CD4-positive, alpha-beta T cell treated with Interferon alpha-2 for 1 hour (primary cell): Measurements from ENCODE around the gene MED22.
"Not testable (repeated sequence)": the region's sequence is repeated elsewhere in the genome, so short reads cannot be mapped to it uniquely, and the experiment has no call there.

Experiments used
- DNase-seq, 2 donors: peaks; one replicate each; pipeline ENCODE4 v3.0.0-alpha.2; 2020 to 2022

The MED22 gene

DNA sequence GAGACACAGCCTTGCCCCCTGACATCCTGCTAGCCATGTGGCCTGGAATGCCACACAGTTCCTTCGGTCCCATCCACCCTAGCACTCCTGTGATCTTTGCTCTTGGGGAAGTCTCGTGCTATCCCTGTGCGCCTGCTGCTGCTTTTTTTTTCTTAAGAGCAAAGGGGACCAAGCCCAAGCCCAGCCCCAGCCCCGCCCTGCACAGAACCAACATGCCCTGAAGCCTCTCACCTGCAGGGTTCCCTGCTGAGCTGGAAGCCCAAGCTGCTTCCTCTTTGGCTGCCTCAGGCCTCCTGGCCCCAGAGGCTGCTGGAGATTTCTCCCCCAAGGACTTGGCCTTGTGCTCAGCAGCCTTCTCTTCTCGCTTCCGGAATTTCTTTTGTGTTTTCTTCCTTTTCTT lies 13.8 kb downstream of the MED22 start:
- no peak for DNase-seq

DNA sequence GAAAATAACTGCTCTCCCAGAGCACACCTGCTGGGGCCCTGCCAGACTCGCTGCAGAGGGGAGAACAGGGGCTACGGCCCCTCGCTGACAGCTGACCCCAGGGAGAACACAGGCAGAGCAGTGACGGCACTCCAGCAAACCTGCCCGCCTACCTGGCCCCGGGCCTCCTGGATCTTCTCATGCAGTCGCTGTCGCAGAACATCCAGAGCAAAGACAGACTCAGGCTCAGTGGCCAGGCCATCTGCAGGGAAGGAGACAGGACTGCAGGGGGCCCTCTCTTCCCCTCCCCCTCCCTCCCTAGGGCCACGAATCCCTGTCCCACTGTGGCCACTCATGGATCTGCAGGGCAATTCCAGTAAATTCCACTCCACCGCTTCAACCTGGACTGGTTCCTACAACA lies 14.4 kb downstream of the MED22 start:
- DNase-seq = no peak

DNA sequence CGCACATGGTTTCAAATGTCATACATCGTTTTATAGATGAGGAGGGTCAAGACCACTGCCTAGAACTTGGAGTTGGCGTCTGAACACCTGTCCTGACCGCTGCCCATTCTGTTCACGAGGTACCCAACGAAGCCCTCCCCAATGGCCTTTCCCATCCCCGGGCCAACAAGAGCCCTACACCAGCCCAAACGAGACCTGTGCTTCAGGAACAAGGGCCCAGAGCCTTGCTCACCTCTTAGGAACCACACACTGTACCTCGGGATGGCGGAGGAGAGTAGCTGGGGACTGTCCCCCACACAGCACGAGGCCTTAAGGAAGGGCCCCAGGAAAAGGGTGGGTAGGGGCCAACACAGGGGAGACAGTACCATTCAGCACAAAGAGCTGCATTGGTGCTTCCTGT lies 14.9 kb downstream of the MED22 start:
- no peak for DNase-seq

DNA sequence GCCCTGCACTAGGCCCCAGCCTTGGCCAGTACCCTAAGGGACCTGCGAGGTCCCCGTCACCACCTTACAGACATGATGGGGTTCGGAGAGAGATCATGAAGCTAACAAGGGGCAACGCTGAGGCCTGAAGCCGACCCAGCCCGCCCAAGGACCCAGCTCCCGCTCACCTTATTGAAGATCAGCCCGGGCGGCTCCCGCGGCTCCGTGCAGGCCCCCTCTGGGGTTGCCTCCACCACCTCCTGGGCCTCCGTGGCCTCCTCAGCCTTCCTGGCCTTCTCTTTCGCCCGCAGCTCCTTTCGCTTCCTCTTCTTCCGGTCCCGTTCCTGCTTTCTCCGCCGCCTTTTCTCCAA lies 15.6 kb downstream of the MED22 start:
- DNase-seq = no peak

DNA sequence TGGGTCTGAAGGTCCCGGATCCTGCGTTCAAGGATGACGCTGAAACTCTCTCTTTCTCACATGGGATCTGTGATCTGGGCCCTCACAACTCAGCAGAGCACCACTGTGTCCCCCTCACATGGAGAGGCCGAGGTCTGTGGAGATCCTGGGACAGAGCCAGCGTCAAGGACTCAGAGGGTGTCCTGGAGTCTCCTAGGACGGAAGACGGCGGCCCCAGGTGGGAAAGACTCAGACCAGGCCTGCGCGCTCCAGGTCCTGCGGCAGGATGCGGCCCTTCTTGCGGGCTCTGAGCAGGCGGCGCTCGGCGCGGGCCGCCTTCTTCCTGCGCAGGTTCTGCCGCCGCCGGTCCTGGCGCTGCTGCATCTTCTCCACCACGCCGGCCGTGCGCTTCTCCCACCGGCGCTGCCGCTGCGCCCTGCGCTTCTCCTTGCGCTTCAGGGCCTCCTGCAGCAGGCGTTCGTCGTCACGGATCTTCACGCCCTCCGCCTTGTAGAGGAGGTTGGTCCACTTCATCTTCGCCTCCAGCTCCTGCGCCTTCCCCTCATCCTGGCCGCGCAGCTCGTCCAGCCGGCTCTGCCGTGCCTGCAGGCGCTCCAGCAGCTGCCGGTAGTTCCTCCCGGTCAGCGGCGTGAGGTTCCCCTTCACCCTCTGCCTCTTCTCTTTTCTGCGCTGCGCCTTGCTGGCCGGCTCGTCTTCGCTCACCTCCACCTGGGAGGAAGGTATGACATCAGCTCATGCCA lies 16.1 kb downstream of the MED22 start:
- DNase-seq = no peak

DNA sequence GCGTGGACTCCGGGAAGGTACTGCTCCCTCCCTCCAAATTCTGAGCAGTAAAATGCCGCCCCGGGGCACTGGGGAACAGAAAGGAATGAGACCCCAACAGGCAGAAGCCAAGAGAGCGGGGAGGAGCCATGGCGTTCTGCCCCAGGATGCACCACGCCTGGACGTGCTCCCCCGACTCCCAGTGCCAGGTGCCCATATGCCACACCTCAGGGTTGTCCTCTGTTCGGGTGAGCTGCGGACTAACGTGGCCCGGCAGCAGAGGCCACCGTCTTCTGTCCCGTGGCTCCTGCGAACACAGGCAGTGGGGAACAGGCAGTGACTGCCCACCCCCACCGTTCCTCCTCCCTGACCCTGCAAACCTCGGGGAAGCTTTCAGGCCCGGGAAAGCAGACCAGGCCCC lies 16.7 kb downstream of the MED22 start:
- no peak for DNase-seq

DNA sequence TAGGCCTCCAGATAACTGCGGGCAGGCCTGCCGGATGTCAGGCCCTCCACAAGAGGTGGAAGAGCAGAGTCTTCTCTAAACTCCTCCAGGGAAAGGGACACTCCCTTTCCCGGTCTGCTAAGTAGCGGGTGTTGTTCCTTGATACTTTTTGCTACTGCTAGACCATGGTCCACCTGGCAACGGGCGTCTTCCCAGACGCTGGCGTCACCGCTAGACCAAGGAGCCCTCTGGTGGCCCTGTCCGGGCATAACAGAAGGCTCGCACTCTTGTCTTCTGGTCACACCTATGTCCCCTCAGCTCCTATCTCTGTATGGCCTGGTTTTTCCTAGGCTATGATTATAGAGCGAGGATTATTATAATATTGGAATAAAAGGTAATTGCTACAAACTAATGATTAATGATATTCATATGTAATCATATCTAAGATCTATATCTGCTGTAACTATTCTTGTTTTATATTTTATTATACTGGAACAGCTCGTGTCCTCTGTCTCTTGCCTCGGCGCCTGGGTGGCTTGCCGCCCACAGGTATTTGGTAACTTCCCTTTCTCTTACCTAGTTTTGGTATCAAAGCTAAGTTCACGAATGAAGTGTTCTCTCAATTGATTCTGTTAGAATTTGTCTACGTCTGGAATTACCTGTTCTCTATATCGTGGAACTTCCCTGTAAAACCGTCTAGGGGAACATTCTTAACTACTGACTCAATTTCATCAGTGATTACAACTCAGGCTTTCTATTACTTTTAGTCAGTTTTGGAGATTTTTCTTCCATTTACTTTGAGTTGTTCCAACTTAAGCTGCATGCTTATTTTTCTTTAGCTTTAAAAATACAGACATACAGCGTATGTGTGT lies 18.4 kb downstream of the MED22 start:
- DNase-seq = not testable (repeated sequence)

DNA sequence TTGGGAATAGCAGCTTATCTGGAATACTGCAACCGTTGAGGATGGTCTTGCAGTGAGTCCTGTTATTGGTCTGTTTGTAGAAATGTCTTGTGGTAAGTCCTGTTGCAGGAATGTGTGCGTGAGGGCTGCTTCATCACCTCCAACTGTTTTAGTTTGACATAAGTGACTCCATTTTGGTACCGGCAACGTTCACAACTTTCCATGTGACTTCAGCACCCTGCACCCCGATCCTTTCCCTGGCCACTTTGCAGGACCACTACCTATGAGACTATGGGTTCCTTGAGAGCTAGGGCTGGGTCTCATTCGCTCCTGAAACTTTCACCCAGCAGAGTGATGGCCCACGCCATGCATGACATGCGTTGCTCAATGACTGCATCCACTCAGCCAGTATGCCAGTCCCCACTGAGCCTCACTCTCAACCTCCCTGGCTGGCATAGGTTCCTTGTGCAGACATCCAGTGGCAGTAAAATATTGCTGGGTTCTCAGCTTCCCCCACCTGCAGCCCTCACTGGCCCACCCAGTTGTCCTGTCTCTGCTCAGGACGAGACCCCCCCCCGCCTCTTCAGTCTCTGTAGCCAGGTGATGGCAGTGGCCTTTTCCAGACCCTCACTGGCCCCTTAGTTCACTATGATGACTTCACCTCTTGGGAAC lies 20.0 kb downstream of the MED22 start:
- no peak for DNase-seq

DNA sequence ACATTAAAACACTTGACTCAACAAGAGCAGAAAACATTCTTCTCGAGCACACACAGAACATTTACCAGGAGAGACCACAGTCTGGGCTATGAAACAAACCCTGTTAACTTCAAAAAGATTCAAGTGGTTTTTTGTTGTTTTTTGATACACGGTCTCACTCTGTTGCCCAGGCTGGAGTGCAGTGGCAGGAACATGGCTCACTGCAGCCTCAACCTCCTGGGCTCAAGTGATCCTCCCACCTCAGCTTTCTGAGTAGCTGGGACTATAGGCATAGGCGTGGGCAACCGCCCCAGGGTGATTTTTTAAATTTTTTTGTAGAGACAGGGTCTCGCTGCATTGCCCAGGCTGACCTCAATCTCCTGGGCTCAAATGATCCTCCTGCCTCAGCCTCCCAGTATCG lies 20.9 kb downstream of the MED22 start:
- DNase-seq = not testable (repeated sequence)

DNA sequence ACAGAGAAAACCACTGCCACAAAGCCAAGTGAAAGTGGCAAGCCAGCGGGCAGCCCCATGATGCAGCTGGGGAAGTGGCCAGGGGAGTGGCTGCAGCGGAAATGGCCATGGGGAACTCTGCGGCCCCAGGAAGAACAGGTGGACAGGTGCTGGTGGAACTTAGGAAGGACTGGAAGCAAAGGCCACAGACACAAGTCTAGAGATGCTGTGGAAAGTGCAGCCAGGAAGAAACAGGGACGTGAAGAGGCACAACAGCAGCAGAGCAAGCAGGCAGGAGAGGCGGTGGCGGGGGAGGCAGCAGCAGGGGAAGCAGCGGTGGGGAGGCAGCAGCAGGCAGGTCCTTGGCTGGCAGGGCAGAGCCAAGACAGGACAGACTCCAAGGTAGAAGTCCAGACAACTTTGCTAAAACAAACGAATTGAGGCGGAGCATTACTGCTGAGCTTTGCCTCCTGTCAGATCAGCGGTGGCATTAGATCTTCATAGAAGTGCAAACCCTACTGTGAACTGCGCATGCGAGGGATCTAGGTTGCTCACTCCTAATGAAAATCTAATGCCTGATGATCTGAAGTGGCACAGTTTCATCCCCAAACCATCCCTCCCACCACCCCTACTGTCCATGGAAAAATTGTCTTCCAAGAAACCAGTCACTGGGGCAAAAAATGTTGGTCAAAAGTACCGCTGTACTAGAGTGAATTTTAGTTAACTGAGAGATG lies 23.8 kb downstream of the MED22 start:
- no peak for DNase-seq

DNA sequence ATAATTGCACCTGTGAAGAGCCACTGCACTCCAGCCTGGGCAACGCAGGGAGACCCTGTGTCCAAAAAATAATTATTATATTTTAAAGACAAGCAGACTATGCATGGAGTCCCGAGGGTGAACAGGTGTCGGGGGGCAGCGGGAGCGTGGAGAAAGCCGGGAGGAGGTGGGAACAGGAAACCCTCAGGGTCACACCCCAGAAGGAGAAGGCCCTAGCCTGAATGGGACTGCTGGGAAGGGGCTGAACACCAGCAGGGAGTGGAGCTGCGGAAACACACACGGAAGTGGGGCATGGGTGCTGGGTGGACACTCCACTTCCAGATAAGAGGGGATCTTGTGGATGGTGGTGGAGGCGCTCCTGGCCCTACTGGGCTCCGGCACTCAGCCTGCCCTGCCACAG lies 24.7 kb downstream of the MED22 start:
- DNase-seq = no peak

DNA sequence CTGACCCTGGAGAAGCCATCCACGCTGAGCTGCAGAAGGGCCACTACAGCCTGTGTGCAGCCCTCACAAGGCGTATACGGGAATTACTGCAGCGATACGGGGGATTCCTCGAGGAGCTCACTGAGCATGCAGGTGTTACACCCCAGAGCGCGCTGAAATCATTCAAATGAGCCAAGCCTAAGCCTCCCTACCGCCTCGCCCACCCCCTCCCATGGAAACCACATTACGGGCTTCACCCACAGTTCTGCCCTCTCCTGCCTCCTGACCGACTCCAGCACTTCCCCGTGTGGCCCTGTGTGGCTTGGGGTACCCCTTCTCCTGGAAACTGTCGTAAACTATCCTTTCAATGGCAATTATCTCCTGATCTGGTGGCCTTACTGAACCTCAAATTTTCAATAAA lies 25.2 kb downstream of the MED22 start:
- DNase-seq = no peak

DNA sequence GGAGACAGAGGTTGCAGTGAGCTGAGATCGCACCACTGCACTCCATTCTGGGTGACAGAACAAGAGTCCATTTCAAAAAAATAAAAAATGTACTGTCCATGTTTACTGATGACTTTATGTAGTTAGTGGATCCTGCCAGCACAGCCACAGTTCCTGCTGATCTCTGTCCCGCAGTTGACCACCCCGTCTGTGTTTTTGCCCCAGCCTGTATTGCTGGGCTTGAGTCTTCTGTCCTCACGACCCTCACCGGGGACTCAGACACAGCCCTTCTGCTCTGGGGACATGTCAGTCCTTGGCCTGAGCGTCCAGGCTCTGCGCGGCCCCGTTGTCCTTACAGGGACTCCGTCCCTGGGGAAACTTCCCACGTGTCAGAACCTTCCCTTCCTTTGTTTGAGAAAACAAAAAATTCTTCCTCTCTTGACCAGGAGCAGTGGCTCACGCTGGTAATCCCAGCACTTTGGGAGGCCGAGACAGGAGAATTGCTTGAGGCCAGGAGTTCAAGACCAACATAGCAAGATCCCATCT lies 26.5 kb downstream of the MED22 start:
- no peak for DNase-seq

DNA sequence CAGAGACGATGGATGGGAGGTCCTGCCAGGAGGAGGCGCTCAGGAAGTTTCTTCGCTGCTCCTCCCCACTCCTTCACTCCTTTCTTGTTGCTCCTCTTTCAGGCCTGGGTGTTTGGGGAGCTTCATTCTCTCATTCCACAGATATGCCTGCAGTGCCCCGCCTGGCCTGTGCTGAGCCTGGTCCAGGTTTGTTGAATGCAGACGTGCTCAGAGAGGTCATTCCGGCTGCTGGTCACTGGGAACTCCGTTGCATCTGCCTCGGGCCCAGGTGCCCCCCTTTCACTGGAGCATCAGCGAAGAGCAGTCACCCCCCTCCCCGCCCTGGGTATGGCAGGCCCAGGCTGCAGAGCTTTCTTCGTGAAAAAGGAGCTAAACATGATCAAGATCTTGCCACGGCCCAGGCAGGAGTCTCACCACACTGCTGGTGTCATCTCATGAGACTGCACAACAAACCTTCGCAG lies 27.5 kb downstream of the MED22 start:
- DNase-seq = no peak

DNA sequence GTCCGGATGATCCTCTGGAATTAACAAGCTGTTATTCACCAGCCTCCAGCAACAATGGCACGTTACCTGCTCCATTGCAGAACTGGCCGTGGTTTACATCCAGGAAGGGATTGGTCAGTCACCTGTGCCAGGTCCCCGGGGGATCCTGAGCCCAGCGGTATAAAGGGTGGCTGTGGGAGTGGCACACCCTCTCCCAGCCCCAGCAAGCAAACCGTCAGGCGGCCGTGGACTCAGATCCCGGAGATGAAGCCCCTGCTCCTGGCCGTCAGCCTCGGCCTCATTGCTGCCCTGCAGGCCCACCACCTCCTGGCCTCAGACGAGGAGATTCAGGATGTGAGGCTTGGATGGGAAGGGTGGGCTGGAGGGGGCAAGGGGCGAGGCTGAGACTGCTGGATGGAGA lies 30.4 kb downstream of the MED22 start:
- DNase-seq = not testable (repeated sequence)

DNA sequence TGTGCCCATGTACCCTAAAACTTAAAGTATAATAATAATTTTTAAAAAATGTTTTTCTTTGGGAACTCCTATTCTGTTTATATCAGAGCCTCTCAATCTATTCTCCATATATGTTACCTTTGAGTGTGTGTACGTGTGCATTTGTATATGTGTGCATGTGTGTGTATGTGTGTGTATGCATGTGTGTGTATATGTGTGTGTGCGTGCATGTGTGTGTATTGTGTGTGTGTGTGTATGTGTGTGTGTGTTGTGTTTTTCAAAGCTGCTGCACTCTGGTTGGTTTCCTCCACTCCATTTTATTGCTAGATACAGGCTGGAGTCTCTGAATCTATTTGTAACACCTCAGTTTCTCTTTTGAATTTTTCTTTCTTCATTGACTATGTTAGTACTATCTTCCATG lies 31.9 kb downstream of the MED22 start:
- DNase-seq = no peak

DNA sequence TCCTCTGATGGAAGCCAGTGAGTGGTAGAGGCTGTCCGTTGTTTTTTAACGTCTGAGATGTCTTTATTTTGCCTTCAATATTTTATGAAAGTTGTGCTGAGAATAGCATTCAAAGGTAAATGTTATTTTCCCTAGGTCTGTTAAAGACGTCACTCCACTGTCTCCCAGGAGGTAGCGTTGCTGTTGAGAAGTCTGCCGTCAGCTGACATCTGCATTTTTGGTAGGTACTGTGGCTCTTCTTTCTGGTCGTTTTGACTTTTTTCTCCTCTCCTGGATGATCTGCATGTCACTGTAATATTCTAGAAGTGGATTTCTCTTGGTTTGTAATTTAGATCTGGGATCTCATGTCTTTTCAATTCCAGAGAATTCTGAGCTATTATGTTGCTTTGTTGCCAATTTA lies 38.3 kb downstream of the MED22 start:
- no peak for DNase-seq

DNA sequence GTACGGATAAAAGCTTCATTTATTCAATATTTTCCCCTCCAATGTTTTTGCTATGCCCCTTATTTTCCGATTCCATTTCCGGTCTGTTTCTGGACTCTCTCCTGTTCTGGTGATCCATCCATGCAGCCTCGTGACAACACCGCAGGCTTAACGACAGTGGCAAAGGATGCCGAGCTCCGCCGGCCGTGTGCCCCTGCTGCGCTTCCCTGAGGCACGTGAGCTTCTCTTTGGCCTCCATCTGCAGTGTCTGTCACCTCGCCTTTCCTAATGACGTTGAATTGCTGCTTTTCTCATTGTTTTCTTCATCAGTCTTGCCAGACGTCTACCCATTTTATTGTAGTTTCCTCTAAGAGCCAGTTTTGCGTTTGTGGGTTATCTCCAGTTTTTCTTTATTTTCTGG lies 40.6 kb downstream of the MED22 start:
- DNase-seq = no peak

DNA sequence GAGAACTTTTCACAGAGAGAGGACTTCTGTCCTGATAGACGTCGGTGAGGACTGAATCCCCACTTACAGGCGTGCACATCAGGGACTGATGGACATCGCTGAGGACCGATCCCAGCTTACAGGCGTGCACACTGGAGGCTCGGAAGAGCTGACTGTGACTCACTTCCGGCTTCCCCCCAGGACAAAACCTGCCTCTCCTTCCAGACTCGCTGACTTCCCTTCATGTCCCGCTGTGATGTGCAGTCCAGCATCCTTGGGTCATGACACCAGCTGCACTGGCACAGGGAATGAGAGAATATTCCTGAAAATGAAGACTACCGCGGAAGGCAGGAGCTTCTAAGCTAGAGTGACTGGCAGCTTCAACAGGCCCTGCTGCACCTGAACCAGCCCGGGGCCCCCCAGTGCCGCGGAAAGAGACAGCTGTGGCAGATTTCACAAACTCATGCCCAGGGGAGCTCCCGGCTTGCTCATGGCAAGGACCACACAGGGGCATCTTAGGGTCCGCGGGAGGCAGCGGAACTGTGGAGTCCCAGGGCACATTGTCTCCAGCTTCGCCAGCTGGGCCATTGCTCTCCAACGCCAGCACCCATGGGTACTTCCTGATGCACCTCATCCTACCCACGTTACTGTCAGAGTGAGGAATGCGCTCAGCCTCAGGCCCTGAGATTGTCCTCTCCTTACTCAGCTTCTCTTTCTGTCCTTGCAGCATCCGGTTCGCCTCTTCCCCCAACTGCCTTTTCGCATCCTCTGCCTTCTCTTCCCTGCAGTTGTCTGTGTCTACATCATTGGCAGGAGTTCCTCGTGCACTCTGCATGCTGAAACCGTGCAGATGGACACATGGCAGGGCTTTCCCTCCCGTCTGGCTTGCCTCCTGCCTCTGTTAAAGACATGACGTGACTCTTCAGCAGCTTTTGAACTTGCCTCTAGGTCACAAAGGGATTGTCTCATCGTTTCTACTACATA lies 41.4 kb downstream of the MED22 start:
- no peak for DNase-seq

DNA sequence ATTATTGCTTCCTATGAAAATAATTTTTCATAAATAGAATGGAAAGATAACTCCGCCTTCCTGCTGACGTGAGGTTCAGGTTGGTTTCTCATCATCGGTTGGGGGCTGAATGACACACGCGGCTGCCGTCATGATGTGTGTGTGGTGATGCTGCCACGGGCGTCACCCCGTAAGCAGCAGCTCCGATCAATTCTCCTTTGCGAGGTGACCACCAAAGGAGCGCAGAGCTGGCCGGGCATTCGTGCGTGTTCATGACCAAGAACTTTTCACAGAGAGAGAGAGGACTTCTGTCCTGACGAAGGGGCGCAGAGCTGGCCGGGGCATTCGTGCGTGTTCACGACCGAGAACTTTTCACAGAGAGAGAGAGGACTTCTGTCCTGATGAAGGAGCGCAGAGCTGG lies 42.2 kb downstream of the MED22 start:
- no peak for DNase-seq

DNA sequence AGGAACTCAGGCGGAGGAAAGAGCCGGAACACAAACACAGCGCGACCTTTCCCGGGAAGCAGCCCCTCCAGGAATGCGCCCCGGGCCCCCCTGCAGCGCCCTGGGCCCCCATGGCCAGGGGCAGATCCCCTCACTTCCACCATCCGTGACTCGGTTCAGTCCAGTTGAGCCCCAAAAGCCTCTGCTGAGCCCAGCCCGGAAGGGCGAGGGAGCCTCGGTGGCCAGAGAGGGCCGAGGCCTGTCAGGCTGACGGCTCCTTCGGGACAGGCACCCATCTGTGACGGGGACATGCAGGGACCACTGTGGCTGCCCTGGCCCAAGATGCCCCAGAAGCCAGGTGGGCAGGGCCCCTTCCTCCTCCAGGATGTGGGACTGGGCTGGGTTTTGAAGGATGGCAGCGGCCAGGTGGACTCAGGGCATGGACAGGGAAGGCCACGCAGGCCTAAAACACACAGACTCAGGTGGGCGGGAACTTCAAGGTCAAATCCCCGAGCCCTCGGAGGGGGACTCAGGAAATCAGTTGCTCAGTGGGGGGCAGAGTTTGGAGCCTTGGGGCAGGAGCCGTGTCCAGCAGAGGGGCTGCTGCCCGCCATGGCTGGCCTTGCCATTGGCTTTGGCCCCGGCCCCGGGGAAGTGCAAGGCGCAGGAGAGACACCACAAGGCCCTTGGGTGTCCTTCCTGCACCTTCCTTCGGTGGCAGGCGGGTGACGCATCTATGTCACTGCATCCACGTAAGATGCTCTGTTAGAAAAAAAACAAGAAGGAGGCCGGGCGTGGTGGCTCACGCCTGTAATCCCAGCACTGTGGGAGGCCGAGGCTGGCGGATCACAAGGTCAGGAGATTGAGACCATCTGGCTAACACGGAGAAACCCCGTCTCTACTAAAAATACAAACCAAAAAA lies 43.2 kb downstream of the MED22 start:
- no peak for DNase-seq
